ENCODE results near the gene CACHD1.

DNA sequence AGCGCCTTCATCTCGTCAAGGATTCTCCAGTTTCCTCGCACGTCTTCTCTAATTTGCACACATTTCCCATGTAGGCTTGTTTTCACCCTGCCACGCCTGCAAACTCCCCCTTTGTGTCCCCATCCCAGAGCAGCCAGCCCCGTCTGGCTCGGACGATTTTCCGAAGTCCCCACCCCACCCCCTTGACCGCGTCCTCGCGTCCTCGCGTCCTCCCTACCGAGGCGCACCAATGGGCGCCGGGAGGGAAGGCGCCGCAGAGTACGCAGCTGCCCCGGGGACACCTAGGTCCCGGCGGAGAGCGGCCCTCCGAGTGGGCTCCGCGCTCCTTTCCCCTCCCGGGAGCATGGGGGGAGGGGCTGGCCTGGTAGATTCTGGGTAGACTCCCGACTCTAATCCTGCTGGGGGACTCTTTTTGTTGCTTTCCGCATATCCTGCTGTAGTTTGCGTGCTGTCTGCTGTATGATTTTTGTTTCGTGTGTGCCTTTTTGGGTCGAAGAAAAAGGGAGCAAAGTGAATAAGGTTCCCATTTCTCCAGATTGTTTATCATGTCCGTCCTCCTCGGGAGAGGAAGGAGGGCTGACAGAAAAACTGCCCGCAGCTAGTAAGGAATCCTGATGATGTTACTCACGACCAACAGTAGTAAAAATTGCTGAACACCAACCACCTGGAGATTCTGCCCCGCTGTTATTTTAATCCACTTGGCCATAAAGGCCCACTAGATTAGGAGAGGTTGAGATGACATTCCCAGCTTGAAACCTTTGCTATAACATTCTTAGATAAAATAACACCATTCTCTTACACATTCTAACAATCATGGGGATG is 1.5 kb downstream of the CACHD1 start:
- no peak for TF ChIP-seq POLR2A (IDR thresholded peaks at IDR 0.05; ENCODE audit: low read length)
- TF ChIP-seq GATA1 (IDR thresholded peaks at IDR 0.05; ENCODE audit: low read depth, low read length) = no peak

Measured in erythroblast (primary cell).